Common myeloid progenitor, CD34-positive (primary cell): Measurements from ENCODE around the gene SCYGR8.

Experiments
- CTCF ChIA-PET: fragments of 350-600 bp; sonication (Branson Sonifier 250); formaldehyde crosslinking; loops from one replicate; lab custom pipeline; 2021; ENCODE audit warnings: antibody characterized with exemption; lab: Charles Lee
- POLR2A ChIA-PET: fragments of 350-600 bp; sonication (Branson Sonifier 250); formaldehyde crosslinking; loops from one replicate; lab custom pipeline; 2021; ENCODE audit warnings: antibody characterized with exemption; lab: Charles Lee
- DNase-seq, 3 donors: peaks; one replicate each; pipeline versions ENCODE4 v3.0.0 to v3.0.0-alpha.2; 2013
- H3K27ac ChIP-seq, 2 experiments: 1 replicate in 1 of 2; 2 replicates in 1 of 2; pipeline ENCODE4 v1.7.0; 2013; ENCODE audit warnings: inconsistent platforms in 2 of 2, low read length in 2 of 2, mild to moderate bottlenecking in 2 of 2, low read depth in 1 of 2, moderate library complexity in 1 of 2; ENCODE audit not compliant: severe bottlenecking in 2 of 2, insufficient read depth in 1 of 2, poor library complexity in 1 of 2
- H3K27me3 ChIP-seq, 5 experiments: replicated peaks in 2 of 5; 1 replicate in 3 of 5; 2 replicates in 2 of 5; pipeline versions ENCODE4 v1.6.1 to v1.7.0; 2013; ENCODE audit warnings: low read length in 4 of 5, mild to moderate bottlenecking in 2 of 5, moderate library complexity in 2 of 5, inconsistent platforms in 1 of 5; ENCODE audit not compliant: insufficient read depth in 5 of 5, control insufficient read depth in 4 of 5
- H3K36me3 ChIP-seq, 4 experiments: 1 replicate in 2 of 4; 2 replicates in 2 of 4; pipeline versions ENCODE4 v1.6.1 to v1.7.0; 2013; ENCODE audit warnings: low read length in 3 of 4, control low read depth in 1 of 4, mild to moderate bottlenecking in 1 of 4; ENCODE audit not compliant: control insufficient read depth in 4 of 4, insufficient read depth in 4 of 4
- H3K4me1 ChIP-seq, 4 experiments: 1 replicate in 3 of 4; 2 replicates in 1 of 4; pipeline versions ENCODE4 v1.6.1 to v1.7.1; 2013; ENCODE audit warnings: low read length in 3 of 4, mild to moderate bottlenecking in 3 of 4, control low read depth in 1 of 4, inconsistent platforms in 1 of 4, moderate library complexity in 1 of 4; ENCODE audit not compliant: control insufficient read depth in 4 of 4, insufficient read depth in 4 of 4; ENCODE audit errors: control extremely low read depth in 1 of 4
- H3K4me3 ChIP-seq, 7 experiments: 1 replicate in 4 of 7; 2 replicates in 3 of 7; pipeline versions ENCODE4 v1.5.1 to v1.7.0; 2013; ENCODE audit warnings: mild to moderate bottlenecking in 7 of 7, low read length in 6 of 7, moderate library complexity in 6 of 7, inconsistent platforms in 2 of 7, low read depth in 2 of 7, control low read depth in 1 of 7; ENCODE audit not compliant: insufficient read depth in 4 of 7, control insufficient read depth in 1 of 7; ENCODE audit errors: extremely low read depth in 1 of 7
- H3K9me3 ChIP-seq, 5 experiments: 1 replicate in 4 of 5; 2 replicates in 1 of 5; pipeline versions ENCODE4 v1.6.1 to v1.7.1; 2013; ENCODE audit warnings: low read length in 4 of 5, mild to moderate bottlenecking in 2 of 5, inconsistent platforms in 1 of 5, low read depth in 1 of 5, moderate library complexity in 1 of 5; ENCODE audit not compliant: control insufficient read depth in 4 of 5, insufficient read depth in 2 of 5; ENCODE audit errors: control extremely low read depth in 1 of 5
- WGBS: methylation state at CpG from one replicate; pipeline ENCODE4 v1.1.5; 2013; ENCODE audit not compliant: insufficient coverage; 5-methylcytosine and 5-hydroxymethylcytosine counted together

SCYGR8 gene

GRCh38 chr2:227774011-227774624, 28.4 kb downstream of the SCYGR8 start:
- H3K27me3 ChIP-seq = no peaks in the 10 kb centered on the region
- ChIA-PET POLR2A (no interaction called here), CTCF (interaction anchor here (0.6 kb wide), 1 partner anchor 60 kb away, joined by 3 read pairs; no protein-coding TSS in a partner anchor)
- H3K27ac ChIP-seq = no peak overlapping the region
- DNase-seq = no peak
- H3K4me1 ChIP-seq = no peaks in the 10 kb centered on the region
- WGBS = 79% methylated on average over 7 of the region's 15 CpGs
- no peak overlapping the region for H3K4me3 ChIP-seq
- no peaks in the 10 kb centered on the region for H3K36me3 ChIP-seq
- no peaks in the 10 kb centered on the region for H3K9me3 ChIP-seq

GRCh38 chr2:227774895-227775842, 29.5 kb downstream of the SCYGR8 start:
- Histone ChIP-seq H3K9me3 (no peaks in the 10 kb centered on the region), H3K4me1 (no peaks in the 10 kb centered on the region), H3K4me3 (no peak overlapping the region), H3K27ac (no peak overlapping the region), H3K36me3 (no peaks in the 10 kb centered on the region), H3K27me3 (no peaks in the 10 kb centered on the region)
- ChIA-PET POLR2A (no interaction called here), CTCF (no interaction called here)
- no peak for DNase-seq
- 89% methylated on average over 3 of the region's 6 CpGs for WGBS

GRCh38 chr2:227780981-227781615, 35.4 kb downstream of the SCYGR8 start:
- Histone ChIP-seq H3K27ac (no peak overlapping the region), H3K4me3 (no peak overlapping the region), H3K9me3 (no peaks in the 10 kb centered on the region), H3K4me1 (no peaks in the 10 kb centered on the region), H3K27me3 (no peaks in the 10 kb centered on the region), H3K36me3 (no peaks in the 10 kb centered on the region)
- CTCF ChIA-PET = interaction anchor here (1.9 kb wide), 1 partner anchor 12 kb away, joined by 5 read pairs; no protein-coding TSS in a partner anchor
- WGBS = 86% methylated on average over 12 of the region's 14 CpGs
- DNase-seq = no peak
- POLR2A ChIA-PET = no interaction called here

- Histone ChIP-seq H3K27ac (no peak overlapping the region), H3K36me3 (no peaks in the 10 kb centered on the region), H3K27me3 (no peaks in the 10 kb centered on the region), H3K4me3 (no peak overlapping the region), H3K9me3 (no peaks in the 10 kb centered on the region), H3K4me1 (no peaks in the 10 kb centered on the region)
- ChIA-PET CTCF (no interaction called here), POLR2A (no interaction called here)
- no peak for DNase-seq
- WGBS = 88% methylated on average over 7 of the region's 8 CpGs
These were observed 36.1 kb downstream of the SCYGR8 start for GRCh38 chr2:227781841-227782240.

- 98% methylated on average over 5 of the region's 5 CpGs for WGBS
- no peak overlapping the region for H3K4me3 ChIP-seq
- no peaks in the 10 kb centered on the region for H3K9me3 ChIP-seq
- no peaks in the 10 kb centered on the region for H3K36me3 ChIP-seq
- H3K27me3 ChIP-seq = no peaks in the 10 kb centered on the region
- ChIA-PET CTCF (no interaction called here), POLR2A (interaction anchor here (0.6 kb wide), 1 partner anchor 641 kb away, joined by 5 read pairs; no protein-coding TSS in a partner anchor)
- H3K27ac ChIP-seq = no peak overlapping the region
- H3K4me1 ChIP-seq = no peaks in the 10 kb centered on the region
- DNase-seq = no peak
These were observed 37.1 kb downstream of the SCYGR8 start for GRCh38 chr2:227782804-227783203.

GRCh38 chr2:227783404-227784138, 37.9 kb downstream of the SCYGR8 start:
- Histone ChIP-seq H3K4me3 (peak overlapping the region in 5 of 7 experiments; percentile 26 to 67 (median 42)), H3K27ac (no peak overlapping the region), H3K9me3 (no peaks in the 10 kb centered on the region), H3K4me1 (no peaks in the 10 kb centered on the region), H3K36me3 (no peaks in the 10 kb centered on the region), H3K27me3 (no peaks in the 10 kb centered on the region)
- CTCF ChIA-PET = interaction anchor here (1.0 kb wide), 1 partner anchor 17 kb away, joined by 3 read pairs; no protein-coding TSS in a partner anchor
- WGBS = 73% methylated on average over 8 of the region's 12 CpGs
- DNase-seq = peak; percentile 21 to 69 (median 67)
- POLR2A ChIA-PET = interaction anchor here (0.6 to 0.7 kb wide), 3 partner anchors 31 to 642 kb away, joined by 3 to 5 read pairs (median 3); no protein-coding TSS in a partner anchor
